ENCODE data around the gene ARL6IP4.
"Not testable (repeated sequence)": the region's sequence is repeated elsewhere in the genome, so short reads cannot be mapped to it uniquely, and the experiment has no call there.

- TF ChIP-seq CTCF (conservative IDR thresholded peaks at IDR 0.05); EZH2 (IDR thresholded peaks at IDR 0.05; ENCODE audit: low read depth): not testable (repeated sequence)
Observed at GRCh38 chr12:122941351-122941750, 39.1 kb upstream of the ARL6IP4 start.
